Measurements from ENCODE around the gene DHX57.
A peak's percentile ranks its signal among the peaks of the same experiment; 100 is the strongest.

Gene DHX57, protein sequence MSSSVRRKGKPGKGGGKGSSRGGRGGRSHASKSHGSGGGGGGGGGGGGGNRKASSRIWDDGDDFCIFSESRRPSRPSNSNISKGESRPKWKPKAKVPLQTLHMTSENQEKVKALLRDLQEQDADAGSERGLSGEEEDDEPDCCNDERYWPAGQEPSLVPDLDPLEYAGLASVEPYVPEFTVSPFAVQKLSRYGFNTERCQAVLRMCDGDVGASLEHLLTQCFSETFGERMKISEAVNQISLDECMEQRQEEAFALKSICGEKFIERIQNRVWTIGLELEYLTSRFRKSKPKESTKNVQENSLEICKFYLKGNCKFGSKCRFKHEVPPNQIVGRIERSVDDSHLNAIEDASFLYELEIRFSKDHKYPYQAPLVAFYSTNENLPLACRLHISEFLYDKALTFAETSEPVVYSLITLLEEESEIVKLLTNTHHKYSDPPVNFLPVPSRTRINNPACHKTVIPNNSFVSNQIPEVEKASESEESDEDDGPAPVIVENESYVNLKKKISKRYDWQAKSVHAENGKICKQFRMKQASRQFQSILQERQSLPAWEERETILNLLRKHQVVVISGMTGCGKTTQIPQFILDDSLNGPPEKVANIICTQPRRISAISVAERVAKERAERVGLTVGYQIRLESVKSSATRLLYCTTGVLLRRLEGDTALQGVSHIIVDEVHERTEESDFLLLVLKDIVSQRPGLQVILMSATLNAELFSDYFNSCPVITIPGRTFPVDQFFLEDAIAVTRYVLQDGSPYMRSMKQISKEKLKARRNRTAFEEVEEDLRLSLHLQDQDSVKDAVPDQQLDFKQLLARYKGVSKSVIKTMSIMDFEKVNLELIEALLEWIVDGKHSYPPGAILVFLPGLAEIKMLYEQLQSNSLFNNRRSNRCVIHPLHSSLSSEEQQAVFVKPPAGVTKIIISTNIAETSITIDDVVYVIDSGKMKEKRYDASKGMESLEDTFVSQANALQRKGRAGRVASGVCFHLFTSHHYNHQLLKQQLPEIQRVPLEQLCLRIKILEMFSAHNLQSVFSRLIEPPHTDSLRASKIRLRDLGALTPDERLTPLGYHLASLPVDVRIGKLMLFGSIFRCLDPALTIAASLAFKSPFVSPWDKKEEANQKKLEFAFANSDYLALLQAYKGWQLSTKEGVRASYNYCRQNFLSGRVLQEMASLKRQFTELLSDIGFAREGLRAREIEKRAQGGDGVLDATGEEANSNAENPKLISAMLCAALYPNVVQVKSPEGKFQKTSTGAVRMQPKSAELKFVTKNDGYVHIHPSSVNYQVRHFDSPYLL (N-terminal part only)

DNA sequence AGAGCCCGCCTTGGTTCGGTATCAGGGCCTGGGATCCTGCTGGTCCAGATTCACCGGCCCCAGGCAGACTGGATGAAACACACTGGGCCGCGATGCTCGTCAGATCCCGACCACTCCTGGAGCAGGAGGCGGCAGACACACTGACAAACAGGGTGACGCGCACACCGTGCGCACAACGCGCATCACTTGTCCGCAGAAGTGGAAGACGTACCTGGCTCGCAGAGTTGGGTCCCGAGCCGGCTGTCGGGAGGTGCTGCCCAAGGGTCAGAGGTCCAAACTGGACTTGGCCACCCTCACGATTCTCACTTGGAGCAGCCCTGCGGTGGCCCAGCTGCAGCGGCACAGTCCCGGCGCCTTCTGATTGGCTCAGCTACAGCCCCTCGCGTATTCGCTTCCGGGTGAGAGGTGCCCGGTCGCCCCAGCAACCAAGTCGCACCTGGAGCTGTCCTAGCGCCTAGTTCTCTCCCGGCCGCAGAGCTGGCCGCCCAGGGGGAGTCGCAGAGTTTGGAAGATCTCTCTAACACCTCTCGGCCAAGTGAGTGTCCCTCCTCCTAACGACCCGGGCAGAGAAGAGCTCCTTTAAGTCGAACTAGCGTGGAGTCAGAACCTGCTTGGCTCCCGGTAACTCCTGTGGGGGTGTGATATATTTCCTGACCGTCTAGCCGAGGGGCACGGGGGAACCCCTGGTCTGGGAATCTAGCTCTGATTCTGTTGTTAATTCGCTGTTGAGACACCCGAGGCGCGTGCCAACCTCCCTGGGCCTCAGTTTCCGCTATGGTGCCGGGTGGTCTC is at the start of gene DHX57, which contains the start of gene MORN2:
Gene DHX57, minus strand, starts transcription at position 359 of the 792 bp plus-strand sequence. CDS start 7,529 bp downstream, outside the sequence.
Gene MORN2, plus strand, starts transcription at position 401 of the 792 bp plus-strand sequence.
- peak; percentile 76 for FAIRE-seq

DNA sequence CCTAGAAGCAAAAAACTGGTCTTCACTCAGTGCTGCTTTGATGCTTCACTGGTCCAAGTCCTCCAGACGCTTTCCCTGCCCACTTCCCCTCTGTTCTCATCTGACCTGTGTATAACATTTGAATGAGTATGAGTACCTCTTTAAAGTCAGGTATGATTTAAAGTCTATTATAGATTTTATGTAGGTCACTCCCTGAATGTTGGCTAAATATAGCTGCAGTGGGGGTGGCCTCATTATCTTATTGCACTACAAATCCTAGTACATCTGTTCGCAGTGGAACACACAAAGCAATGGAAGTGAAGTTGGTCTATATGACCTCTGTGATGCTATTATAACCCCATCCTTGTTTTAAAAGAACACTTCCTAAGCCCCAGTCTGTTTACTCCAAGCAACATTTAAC is 47.2 kb upstream of the DHX57 start:
- no peak for FAIRE-seq

DNA sequence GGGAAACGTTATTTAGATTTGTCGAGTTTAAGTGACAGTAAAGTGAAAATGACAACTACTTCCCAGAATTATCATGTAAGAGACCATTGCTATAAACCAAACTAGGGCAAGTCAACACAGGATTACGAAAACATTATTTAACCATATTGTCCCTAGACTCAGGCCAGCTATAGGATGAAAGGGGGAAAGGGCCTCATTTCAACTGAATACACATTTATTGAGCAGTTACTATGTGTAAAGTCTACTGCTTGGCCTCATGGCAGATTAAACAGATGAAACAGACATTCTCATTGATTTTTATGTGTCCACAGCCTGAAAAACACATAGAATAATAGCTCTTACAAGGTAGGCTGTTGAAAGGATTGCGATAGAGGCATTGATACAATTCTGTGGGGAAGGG is 46.7 kb upstream of the DHX57 start:
- FAIRE-seq = no peak

DNA sequence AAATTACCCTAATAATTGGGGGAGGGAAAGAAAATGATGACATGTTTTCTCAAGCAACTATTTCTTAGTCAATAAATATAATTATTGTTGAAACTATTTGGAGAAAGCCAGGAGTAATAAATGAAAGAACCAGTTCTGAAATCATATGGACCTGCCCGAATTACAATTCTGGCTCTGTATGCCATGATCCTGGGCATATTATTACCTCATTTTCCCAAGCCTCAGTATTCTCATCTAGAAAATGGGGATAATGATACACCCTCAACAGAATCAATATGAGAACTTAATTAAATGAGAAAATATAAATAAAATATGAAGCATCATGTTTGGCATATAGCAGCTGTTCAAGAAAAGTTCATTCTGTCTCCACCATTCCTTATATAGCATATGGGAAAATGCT is 36.9 kb upstream of the DHX57 start:
- FAIRE-seq = no peak

DNA sequence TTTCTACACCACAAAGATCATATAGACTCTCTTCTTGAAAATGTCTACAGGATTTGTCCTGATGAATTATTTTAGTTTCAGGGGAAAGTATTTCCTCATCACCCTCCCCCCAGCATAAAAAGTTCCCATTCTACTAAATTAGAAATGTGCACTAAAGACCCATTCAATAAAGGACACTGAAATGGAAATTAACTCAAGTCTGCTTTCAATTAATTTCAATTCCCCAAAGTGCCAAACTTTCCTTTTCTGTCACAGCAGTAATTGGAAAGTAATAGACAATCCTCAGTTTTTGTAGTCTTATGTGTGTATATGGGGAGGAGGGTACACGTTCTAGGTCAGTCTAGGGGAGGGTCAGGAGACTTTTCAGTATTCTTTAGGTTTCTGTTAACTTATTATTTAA is 35.5 kb upstream of the DHX57 start:
- FAIRE-seq = no peak

DNA sequence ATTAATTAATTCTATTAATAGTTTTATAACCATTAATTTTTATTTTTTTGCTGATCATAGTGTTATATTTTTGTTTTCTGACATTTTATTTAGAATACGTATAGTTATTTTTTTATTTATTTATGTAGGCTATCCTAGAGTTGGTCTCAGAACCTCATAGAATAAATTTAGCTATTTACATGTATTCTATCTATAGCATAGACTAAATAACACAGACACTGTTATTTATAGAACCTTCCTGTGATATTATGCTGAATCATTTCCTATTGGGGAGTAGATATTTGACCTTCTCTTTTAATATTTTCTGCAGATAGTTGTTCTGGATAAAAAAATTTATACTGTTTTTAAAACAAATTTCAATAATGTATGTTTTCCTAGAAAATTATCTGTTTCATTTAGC is 34.1 kb upstream of the DHX57 start:
- no peak for FAIRE-seq

DNA sequence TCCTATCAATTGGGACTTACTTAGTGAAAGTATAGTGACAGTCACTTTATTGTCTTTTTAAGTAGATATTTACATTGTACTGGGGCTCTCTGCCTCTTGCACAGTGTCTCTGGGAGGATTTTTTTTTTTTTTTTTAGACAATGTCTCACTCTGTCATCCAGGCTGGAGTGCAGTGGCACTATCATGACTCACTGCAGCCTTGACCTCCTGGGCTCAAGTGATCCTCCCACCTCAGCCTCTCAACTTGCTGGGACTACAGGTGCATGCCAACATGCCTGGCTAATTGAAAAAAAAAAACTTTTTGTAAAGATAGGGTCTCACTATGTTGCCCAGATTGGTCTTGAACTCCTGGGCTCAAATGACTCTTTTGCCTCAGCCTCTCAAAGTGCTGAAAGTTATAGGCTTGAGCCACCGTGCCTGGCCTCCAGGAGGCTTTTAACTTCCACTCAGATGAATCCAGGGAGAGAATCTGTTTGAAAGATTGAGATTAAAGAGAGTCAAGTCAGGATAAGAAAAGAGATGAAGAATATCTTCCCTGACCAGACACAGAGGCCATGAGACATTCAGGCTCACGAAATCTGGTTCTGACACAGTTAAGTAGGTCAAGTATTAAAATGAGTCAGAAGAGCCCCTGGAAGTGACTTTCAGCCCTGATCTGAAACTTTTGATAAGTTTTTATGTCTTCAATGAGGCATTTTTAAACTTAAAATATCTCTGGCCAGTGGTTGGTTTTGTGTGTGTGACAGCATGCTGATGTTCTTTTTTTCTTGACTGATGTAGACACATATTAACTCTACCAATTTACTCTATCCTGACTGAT is 32.2 kb upstream of the DHX57 start:
- FAIRE-seq = no peak

DNA sequence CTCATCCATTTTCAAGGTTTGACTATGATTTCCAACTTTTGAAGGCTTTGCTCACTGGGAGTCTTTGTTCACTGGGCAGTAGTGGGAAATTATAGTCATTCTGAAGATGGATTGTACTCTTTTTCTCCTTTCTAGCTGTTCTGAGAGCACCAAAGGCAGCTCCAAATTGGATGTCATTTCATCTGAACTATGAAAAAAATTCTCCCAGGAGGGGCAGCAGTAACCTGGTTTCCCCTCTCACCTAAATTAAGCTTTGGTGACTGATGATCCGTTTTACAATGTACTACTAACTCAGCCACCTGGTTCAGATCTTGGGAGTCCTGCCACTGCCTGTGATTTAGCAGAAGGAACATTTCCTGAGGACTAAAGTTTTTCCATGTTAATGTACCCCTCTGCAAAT is 31.5 kb upstream of the DHX57 start:
- no peak for FAIRE-seq

DNA sequence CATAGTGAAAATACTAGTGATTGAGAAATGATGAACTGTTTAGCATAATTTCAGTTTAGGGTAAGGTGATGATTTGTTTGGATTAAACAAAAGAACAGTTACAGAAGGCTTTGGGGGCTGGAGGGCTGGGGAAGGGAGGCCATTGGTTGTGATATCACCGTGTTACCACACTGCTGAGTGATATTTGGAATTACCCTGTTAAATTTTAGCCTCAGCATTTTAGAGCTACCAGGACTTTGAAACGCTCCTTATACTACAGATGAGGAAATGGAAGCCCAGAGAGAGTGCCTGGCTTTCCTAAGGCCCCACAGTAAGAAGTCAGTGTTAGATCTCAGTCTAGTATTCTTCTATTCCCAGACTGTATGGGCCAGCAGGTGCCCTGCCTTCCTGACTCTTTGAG is 29.5 kb upstream of the DHX57 start:
- FAIRE-seq = no peak

DNA sequence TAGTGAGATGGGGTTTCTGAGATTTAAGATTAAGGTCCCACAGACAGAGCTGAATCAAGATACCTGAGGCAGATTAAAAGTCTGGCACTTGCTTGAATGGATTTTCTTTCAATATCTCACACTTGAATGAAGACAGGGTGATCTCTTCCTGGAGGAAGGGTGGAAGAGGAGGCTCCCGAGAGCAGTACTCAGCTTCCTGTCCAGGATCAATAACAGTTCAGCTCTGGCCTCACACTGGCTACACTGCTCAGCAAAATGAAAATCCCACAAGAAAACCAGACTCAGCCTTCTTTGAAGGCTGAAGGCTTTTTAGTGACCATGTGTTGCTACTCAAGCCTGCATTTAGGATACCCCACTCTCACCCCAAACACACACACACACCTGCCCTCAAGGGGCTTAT is 25.0 kb upstream of the DHX57 start:
- FAIRE-seq = no peak

DNA sequence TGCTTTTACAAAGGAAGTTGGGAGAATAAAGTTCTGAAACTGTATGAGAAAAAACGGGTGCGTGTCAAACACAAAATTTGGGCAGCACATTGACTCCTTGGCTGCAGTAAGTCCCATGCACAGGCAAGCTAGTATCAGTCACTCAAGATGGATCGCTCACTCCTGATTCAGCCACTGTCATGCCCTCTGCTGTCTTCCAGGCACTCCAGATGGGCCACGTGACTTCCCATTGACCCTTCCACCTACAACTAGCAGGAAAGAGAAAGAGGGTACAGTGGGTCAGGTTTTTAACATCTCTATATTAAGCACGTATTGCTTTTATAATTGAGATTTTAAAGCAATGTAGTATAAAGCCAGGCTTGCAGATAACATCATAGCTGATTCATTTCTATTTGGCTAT is 22.5 kb upstream of the DHX57 start:
- no peak for FAIRE-seq

DNA sequence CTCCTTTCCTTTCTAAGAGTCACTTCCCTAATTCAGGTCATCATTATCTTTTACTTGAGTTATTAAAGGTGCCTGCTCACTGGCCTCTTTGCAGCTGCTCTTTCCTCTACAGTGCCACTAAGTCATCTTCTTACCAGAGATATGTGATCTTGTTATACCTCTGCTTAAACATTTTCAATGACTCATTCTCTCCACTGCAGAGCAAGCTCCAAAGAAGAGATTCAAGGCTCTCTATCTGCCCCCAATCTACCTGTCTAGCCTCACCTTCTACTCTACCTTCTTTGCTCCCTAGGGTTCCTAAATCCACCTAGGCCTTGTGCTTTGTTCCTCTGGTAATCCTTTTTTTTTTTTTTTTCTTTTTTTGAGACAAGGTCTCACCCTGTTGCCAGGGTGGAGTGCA is 17.1 kb upstream of the DHX57 start:
- FAIRE-seq = no peak

DNA sequence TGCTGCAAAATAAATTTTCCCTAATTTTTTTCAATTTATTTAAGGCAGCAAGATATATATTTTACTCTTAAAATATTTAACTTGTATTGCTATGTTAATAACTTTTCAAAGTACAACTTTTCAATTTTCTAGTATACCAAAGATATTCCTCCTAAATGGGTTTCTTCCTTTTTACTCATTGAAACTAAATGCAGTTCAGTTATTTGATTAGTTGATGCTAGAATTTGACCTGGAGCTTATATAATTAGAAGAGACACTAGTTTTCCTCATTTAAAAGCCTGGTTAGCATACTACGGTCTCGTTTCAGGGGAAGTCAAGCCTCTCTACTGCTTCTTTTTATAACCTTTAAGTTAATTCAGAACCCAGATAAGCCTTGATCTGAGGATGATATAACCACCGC is 13.8 kb upstream of the DHX57 start, which contains the start of gene ARHGEF33:
Gene ARHGEF33, plus strand, starts transcription at position 301 of the 400 bp plus-strand sequence. CDS start 29,573 bp downstream, outside the sequence.
- FAIRE-seq = peak; percentile 72

DNA sequence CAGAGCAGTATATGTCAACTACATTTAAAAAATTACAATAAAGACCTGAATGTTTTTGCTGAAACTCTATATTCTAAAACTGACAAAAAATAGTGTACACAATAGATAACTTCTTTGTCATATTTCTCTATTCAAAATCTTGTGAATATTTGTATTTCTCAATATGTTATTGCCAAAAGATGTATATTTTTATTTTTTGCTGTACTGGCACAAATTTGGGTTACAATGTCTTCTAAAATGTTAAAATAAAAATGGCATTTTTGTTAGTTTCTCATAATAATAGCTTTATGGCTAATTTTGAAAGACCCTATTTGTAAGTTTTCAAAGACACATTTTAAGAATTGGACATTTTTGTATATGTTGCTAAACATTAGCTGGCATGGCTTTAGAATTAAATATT is 13.3 kb upstream of the DHX57 start:
- no peak for FAIRE-seq

DNA sequence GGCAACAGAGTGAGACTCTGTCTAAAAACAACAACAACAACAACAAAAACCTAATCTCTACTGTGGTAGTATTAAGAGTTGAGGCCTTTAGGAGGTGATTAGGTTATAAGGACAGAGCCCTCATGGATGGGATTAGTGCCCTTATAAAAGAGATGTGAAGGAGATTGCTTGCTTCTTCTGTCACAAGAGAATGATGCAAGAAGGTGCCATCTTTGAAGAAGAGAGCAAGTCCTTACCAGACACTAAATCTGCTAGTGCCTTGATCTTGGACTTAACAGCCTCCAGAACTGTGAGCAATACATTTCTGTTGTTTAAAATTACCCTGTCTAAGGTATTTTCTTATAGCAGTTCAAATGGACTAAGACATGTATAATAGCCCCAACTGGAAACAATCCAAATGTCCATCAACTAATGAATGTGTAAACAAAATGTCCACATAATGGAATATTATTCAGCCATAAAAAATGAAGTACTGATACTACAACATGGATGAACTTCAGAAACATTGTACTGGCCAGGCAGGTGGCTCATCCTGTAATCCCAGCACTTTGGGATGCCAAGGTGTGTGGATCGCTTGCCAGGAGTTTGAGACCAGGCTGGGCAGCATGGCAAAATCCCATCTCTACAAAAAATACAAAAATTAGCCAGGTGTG is 12.3 kb upstream of the DHX57 start:
- no peak for FAIRE-seq

DNA sequence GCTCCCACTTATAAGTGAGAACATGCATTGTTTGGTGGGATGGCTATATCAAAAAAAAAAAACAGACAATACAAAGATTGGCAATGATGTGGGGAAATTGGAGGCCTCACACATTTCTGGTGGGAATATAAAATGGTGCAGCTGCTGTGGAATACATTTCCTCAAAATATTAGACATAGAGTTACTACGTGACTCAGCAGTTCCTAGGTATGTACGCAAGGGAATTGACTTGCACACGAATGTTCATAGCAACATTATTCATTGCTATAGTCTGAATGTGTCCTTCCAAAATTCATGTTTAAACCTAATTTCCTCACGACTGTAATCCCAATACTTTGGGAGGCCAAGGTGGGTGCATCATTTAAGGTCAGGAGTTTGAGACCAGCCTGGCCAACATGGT is 11.6 kb upstream of the DHX57 start:
- no peak for FAIRE-seq

DNA sequence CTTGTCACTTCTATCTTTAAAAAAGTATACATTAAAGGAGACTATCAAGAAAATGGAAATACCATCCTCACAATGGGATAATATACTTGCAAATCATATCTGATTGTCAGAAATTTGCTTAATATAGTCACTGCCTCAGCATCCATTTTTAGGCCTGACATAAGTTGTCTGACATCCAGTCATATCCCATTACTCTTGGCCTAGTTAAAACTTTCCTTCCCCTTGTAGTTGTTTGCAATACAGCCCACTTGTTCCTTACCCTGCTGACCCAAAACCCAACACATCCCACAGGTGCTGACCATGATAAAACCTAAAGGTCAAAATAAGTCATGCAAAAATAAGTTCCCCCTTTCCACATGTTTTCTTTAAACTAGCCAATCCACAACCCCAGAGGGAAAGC is 10.3 kb upstream of the DHX57 start:
- FAIRE-seq = no peak

DNA sequence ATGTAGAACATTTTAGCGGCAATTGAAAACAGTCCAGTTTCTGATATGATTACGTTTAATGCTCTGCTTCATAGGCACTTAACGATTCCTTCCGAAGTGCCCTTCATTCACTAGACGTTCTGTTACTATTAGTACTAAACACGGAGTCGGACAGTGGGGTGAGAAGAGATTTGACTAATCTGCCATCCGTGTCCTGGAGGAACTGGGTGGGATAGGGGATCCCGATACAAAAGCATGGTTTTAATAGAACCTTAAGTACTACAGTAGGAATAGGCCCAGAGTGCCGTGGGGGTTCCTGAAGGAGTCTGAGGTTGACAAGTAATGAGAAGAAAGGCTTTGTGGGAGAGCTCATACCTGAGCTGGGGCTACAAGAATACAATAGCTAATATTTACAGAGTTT is 673 bp upstream of the DHX57 start:
- no peak for FAIRE-seq

DNA sequence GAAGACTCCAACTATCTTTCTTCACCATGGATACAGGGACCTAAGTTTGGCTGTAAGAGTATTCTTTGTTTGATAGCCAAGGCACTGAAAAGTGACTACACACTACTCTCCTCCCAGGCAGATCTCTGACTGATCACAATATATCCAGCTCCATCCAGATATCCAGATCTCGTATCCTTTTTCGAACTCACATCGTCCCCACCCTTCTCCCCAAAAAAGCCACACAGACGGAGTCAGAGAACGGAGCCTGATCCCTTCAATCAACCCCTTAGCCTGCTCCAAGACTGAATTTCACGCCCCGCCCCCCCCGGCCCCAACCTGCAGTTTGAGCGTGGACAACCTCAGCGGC is 533 bp downstream of the DHX57 start:
- no peak for FAIRE-seq

DNA sequence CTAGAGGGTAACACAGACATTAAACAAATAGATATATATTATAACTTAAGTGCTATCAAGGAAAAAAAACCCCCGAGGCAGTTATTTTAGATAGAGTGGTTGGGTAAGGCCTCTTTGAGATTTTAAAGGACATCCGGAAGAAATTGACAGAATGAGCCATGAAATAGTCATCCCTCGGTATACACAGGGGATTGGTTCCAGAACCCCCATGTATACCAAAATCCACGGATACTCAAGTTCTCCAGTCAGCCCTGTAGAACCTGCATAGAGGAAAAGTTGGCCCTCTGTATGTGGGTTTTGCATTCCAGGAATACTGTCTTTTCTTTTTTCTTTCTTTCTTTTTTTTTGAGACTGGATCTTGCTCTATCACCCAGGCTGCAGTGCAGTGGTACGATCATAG is 2.0 kb downstream of the DHX57 start:
- FAIRE-seq = no peak

DNA sequence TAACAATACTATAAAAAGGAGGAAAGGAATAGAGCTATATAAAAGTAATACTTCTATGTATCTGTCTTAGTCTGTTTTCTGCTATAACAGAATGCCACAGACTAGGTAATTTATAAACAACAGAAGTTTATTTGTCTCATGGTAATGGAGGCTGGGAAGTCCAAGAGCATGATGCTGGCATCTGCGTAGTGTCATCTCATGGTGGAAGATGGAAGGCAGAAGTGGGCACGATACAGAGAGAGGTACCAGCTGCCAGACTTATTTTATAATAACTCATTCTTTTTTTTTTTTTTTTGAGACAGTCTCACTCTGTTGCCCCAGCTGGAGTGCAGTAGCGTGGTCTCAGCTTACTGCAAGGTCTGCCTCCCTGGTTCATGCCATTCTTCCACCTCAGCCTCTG is 4.3 kb downstream of the DHX57 start:
- FAIRE-seq = no peak

Measured in G401.6 (cell line).